Stomach (tissue), 4 donors: ENCODE data around the gene TWF2.

ENCODE experiments used
- CTCF ChIP-seq, 7 experiments: fragments of 450-650 bp in 4 of 7; fragments of 200-600 bp in 3 of 7; sonication (generic) in 3 of 7; IDR thresholded peaks; one replicate each; pipeline ENCODE4 v1.5.1; 2016 to 2019; ENCODE audit warnings: antibody characterized with exemption in 7 of 7, control low read depth in 2 of 7, mild to moderate bottlenecking in 1 of 7
- EP300 ChIP-seq: sonication (generic); formaldehyde crosslinking; IDR thresholded peaks from one replicate; pipeline ENCODE4 v1.6.1; 2017; ENCODE audit warnings: antibody characterized with exemption
- POLR2AphosphoS5 ChIP-seq, 3 donors: sonication (generic); formaldehyde crosslinking; IDR thresholded peaks; one replicate each; pipeline ENCODE4 v1.6.1; 2016; ENCODE audit warnings: antibody characterized with exemption in 3 of 3

- TF ChIP-seq CTCF (IDR thresholded peaks at IDR 0.05) (no peak), EP300 (no peak), POLR2AphosphoS5 (IDR thresholded peaks at IDR 0.05) (no peak)
Observed at GRCh38 chr3:52233108-52233591, 5.8 kb downstream of the TWF2 start.
